HL-60/S4 treated with retinoic acid at 250 ng/mL for 4 days and 3 days (cell line): ENCODE measurements around the gene CADPS.

Experiments used
- in situ Hi-C: fragments of 300-500 bp; cut with MboI; formaldehyde crosslinking; loops from 2 replicates; pipeline ENCODE4 v1.7.0; 2022; ENCODE audit warnings: low sequenced_read_pairs

Gene CADPS

DNA sequence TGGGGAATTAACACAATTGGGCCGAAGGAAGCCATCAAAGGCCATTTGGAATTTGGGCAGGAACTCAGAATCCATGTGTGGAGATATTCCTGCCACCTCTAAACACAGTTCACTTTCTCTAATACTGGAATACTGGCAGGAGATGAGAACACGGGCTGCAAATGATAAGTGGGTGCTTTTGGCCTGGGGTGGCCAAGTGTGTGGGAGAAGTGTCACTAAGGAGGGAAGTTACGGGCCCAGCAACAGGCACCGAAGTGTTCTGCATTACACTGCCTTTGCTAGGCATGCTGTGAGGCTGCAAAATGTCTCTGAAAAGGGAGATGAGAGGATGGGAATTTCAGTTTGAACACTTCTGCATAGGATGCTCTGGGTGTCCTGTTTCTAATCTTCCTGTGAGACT is 412.4 kb downstream of the CADPS start:
- in situ Hi-C loops = no loop called here

DNA sequence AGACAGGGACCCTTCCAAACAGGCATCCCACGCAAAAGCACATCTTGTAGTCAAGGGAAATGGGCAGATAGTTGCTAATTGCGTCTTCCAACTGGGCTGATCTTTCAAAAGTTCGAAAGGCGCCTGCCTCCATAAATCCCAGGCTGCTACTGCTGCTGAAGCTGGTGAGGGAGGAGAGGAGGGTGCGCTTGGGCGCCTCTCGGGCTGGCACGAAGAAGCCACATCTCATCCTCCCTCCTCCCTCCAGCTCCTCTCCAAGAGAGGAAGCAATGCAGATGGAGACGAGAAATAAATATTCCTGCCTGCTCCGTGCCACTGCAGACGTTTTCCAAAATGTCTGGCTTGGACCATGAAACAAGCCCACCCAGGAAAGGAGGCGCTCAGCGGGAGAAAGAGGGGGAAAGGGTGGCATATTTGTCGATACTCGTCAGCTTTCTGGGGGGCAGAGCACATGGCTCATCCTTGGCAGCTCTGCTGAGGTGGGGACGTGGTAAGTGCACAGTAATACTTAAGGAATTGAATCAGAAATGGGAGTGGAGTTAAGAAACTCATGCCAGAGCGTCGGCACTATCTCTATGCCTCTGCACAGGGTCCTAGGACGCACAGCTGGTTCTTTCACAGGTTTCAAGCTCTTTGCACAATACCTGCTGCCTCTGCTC is 413.0 kb downstream of the CADPS start:
- in situ Hi-C loops = no loop called here

DNA sequence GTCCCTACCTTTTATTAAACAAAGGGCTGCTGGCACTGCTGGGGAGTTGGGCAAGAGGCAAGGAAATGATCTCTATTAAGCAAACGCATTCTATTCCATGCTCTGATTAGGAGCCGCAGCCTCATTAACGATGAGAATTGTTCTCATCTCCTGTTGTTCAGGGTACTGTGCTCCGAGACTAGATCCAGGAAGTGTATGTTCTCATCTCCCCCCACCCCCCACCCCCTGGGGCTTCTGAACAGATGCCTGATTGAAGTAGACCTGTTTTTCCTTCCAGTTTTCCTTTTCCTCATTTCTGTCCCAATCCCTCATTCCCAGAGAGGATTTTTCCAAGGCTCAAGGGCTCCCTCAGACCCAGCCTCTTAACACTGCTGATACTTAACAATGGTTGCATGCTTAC is 420.3 kb downstream of the CADPS start:
- in situ Hi-C loops = no loop called here

DNA sequence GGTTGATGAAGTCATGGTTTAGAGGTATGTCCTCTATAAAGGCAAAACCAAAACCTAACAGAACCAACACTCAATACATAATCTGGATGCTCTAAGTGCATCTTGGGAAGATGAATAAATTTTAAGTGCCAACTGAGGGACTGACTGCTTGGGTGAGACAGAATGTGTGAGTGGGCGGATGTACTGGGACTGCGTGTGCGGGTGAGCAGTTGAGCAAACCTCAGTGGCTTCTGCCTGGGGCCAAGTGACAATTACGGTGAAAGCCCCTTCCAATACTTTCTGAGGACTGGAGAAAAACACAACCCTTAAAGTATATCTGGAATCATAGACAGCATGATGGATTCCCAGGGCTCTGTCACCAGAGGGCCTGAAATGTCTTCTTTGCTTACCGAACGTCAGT is 421.8 kb downstream of the CADPS start:
- in situ Hi-C loops = no loop called here

DNA sequence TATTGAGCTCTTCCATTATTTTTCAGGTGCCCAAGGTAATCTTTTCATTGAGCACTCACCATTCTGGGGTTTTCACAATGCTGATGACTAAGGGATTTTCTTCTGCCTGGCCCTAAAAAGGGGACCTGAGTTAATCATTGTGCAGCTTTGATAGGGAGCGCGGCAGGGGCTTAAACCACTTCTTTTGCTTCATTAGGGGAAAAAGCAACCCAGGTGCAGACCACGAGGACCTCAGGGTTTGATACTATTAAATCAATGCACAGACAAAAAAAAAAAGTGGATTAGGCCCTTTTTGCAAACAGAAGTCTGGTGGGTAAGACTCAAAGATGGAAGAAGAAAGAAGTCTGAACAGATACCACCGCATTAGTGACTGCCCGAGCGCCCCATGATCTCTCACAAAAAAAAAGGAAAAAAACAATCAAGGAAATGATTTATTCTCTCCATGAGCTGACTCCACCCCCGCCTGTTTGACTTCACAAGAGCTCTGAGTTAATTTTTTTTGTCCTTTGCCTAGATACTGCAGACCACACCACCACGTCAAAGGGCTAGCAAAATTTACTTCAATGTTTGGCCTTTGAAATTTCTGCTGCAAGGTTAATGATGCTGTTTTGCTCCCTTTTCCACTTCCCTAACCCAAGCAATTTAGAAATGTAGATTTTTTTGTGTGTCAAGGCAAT is 423.9 kb downstream of the CADPS start:
- in situ Hi-C loops = no loop called here

DNA sequence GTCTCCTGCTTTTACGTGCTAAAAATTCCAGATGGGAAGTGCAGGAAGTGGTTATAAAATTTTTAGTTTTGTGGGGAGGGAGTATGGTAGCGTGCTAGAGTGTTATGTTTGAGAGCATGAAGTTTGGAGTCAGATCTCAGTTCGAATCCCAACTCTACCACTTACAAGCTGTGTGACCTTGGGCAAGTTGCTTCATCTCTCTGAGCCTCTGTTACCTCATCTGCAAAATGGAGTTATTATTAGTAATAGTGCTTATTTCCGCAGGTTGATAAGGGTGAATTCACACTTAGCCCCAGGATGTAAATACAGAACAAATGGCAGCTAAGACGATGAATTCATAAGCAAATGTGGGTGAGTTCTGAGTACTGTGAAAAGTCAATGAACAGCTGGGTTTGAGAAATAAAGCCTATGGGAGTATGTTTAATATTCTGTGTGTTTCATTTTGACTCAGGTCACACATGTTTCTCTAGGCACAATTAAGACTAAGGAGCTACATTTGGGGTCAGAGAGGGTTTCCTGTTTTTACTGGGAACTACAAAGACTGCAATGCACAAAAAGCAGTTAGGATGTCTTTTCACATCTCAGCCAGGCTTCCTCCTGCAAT is 428.8 kb downstream of the CADPS start:
- in situ Hi-C loops = no loop called here

DNA sequence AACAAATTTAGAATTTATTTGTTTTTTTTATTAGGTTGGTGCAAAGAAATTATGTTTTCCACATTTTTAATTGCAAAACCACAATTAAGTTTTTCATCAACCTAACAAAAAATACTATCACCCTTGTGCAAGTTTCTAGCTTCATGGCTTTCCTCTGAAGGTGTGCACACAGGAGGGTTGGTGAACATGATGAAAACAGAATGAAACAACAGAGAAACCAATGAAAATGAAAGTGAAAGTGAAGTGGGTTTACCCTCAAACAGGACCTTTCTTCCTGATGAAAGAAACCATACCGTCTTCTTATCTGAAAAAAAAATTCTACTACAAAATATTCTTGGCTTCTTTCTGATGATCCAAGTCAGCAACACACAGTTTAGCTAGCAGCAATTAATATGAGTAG is 429.9 kb downstream of the CADPS start:
- in situ Hi-C loops = no loop called here

DNA sequence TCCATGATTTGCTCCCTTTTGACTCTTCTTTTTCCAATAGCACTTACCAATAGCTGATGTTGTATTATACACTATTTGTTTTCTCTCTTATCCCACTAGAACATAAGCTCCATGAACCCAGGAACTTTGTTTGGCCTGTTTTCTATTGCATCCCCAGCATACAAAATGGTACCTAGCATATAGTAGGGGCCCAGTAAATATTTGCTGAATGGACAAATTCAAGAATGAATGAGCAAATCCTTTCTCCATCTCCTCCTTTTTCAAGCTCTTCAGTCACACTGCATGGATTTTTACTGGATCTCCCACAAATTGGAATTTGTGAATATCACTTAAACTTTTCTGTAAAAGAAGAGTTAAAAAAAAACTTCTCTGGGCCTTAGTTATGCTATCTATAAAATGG is 435.2 kb downstream of the CADPS start:
- in situ Hi-C loops = no loop called here

DNA sequence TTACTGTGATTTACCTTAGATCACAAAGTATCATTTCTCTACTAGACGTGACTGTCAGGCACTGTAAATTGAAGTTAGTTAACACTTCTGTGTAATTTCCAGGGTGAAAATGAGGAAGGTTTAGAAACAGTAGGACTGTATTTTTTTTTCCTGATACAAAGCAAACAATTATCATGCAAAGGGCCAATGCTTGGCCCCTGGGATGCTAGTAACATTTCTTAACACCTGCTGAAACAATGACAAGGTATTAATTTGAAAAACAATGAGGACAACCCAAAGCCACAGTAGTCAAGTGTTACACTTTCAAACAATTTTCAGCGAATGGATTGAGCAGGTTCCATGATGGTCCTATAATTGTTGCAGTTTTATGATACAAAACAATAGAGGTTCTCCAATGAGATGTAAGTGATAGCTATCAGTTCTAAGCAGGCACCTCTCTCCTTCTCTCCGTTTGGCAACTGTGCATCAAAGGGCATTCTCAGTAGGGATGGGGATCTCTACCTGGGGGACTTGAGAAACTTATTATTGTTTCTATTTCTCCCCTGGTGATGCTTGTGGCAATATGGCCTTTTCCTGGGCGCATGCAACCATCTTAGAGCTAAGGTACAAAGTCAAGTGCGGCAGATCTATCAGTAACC is 435.9 kb downstream of the CADPS start:
- in situ Hi-C loops = no loop called here

DNA sequence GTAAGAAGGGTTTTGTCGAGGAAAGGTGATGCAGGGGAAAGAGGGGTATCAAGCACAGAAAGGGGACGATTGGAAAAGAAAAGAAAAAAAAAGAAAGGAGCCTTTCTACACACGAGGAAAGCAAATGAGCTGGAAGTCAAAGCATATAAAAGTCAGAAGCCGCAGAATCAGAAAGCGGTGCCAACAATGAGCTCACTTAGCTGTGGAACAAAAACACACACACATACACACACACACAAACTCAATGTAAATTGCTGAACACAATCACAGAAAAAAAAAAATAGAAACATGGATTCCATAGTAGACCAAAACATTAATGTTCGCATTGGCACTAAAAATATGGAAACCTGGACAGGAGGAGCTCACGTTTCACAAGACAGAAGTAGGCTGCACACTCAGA is 438.4 kb downstream of the CADPS start:
- in situ Hi-C loops = no loop called here

DNA sequence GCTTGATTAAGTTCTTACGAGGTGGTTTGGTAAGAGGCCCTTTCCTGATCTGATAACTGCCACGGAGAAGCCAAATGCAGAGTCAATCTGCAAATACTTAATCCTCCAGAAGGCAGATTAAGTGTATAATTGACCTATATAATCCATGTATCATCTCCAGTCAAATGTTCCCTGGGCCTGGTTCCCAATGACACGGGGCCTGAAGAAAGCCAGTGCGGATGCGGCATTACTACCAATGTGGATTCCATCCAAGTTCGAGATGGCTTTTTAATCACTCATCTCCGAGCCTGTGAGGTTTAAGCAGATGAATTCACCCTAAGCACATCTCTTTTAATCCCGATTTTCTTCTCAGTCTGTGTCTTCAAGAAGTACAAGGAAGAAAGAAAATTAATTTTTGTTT is 441.8 kb downstream of the CADPS start:
- in situ Hi-C loops = no loop called here

DNA sequence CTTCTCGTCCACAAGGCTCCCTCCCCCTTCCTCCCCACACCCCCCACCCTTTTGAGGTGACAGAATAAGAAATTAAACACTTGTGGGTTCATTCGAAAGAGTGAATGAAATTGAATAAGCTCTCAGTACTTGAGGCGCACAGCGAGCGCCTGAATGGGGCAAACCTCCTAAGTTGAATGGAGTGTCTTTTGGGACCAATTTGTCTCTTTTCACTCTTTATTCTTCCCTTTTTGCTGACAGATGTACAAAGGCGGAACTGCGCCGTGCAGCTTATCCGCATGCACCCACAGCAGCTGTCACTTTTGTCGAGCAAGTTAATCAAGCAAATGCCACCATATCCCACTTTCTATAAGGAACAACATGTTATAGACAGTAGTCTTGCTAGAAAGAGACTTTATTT is 454.0 kb downstream of the CADPS start:
- in situ Hi-C loops = no loop called here

DNA sequence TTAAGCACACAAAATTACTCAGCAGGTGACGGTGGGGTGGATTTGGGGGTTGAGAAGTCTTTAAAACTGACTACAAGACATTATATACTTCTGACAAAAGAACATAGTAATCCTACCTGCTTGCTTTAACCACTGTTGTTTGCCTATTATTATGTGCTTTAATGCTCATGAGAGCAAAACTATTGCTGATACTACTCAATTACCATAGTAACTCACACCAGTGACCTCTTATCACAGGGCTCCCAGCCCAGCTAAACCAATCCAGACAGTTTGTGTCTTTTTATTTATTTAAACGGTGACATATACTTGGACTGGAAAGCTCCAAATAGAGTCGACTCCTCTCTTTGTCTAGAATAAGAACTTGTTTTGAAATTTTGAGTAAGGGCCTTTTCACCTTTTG is 459.1 kb downstream of the CADPS start:
- in situ Hi-C loops = no loop called here

DNA sequence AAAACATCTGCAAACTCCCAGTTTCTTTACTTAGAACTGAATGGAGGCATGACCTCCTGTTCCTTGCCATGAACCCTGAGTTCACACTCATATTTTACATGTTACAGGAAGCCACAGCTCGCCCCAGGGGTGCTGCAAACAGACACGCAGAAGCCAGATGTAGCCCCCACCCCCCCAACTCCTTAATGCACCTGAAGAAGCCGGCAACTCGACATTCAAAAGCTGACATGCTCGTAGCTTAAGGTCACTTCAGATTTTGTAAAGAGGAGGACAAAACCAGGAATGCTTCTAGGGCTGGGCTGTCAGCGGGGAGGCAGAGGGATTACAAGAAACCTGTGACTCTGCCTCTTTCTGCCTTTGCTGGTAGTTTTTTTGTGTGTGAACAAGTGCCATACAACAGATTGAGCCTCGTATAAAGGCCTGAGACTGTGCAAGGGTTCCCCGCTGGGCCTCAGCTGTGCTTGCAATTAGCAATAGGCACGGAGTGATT is 459.9 kb downstream of the CADPS start:
- in situ Hi-C loops = no loop called here

DNA sequence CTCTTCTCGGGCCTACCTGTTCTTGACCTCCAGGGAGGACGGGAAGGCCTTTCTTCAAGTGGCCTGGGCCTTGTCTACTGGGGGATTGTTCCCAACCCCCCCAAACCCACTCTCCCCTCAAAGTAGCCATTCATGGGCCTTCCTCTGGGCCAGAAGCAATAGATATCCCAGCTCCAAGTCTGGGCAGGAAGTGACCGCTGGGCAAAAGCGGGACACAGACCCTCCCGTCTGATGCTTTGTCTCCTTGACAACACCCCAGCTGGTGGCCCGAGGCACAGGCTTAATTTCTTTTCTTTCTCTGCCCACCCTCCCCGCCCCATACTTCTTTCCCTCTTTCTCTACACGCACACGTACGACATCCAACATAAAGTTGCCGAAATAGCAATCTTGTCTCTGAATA is 460.4 kb downstream of the CADPS start:
- in situ Hi-C loops = no loop called here

DNA sequence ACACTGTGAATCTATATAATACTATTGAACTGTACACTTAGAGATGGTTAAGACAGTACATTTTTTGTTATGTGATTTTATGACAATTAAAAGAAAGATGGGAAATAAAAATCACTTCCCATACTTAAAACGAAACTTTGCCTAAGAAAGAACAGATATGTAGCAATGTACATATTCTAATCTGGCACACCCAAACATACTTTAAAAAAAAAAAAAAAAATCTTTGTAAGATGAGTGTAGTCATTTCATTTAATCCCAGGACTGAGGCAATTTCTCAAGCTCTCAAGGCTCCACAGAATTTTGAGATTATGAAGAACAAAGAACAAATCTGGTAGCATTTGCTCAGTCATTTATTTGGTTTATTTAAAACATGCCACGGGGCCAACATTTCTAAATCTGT is 461.5 kb downstream of the CADPS start:
- in situ Hi-C loops = no loop called here

DNA sequence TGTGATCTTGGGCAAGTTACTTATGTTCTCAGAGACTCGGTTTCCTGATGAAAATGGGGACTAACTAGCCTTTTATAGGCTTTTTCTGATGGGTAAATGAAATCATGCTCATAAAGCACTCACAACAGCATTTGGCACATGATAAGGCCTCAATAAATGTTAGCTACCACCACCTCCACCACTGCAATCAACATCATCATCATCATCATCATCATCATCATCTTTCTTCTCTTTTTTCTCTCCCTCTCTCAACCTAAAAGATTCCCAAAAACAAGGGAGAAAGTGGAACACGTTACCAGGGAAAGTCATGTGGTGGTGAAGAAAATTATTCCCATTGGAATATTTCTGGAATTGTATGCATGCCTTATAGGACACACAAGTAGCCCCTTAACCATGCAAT is 468.3 kb downstream of the CADPS start:
- in situ Hi-C loops = no loop called here

DNA sequence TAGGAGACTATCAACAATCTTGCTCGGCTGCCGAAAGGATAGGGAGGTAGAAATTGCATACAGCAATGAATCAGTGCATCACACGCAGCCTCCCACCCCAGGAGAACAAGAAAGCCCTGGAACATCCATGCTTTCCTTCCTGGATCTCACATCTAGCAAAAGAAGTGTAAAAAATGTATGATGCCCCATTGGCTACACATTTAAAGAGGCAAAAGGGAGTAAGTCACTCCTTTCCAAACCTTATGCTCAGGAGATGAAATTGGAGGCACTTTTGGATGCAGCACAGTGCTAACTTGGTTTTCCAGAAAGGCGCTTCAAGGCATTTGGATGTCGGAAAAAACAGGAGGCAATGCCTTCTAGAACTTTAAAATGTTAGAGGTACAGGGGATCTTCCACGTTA is 469.6 kb downstream of the CADPS start:
- in situ Hi-C loops = no loop called here

DNA sequence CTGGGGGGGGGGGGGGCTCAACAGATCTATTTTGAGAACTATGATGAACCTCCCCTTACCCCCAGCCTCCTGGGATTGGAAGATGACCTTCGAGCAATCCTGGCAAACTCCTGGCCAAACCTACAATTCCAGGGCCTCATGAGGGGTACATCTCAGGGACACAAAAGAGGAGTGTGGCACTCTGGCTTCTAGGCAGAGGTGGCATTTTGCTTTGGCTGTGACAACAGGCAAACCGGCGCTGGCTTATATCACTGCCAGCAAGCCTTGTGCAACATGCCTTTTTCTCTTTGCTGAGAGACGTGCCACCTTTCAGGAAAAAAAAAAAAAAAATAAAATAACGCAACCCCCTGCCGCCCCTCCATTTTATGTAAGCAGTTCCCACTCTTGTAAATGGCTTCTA is 470.1 kb downstream of the CADPS start:
- in situ Hi-C loops = no loop called here

DNA sequence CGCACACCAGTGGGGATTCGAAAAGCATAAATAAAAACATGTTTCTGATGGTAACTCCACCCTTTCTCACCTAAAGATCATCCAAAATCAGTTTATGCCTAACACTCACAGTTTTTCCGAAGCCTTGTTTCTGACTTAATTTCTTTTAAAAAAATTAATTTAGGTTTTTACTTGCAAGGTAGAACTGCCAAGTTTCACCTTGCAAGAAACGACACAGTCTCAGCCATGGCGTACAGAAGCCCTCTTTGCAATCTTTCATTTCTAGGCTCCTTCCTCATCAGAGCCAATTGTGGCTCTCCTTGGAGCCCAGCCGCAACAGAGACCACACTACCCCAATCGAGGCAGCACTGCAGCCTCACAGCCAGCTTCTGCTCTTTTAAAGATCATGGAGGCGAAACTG is 470.9 kb downstream of the CADPS start:
- in situ Hi-C loops = no loop called here

DNA sequence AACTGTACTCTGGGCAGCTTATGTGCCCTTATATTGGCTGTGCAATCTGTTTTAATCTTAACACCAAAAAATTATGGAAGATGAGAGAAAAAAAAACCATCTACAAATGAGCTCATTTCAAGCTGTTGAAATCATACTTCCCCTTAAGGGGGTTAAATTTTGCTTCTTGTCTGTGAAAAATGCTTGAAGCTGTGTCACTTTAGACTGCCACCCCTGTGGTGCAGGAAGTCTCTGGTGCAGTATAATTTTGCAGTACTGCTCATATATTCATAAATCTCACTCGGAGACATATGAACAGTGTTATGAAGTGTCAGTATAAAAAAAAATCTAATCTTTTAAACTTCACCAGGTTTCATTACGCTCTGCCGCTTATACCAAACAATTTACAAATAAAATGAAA is 471.5 kb downstream of the CADPS start:
- in situ Hi-C loops = no loop called here
